ENCODE measurements around the gene IL17D.
"Not testable (repeated sequence)": the region's sequence is repeated elsewhere in the genome, so short reads cannot be mapped to it uniquely, and the experiment has no call there.

Gene IL17D

GRCh38 chr13:20721058-20721453 is 17.6 kb downstream of the IL17D start:
- DNase-seq, result peak; percentile 4

DNA sequence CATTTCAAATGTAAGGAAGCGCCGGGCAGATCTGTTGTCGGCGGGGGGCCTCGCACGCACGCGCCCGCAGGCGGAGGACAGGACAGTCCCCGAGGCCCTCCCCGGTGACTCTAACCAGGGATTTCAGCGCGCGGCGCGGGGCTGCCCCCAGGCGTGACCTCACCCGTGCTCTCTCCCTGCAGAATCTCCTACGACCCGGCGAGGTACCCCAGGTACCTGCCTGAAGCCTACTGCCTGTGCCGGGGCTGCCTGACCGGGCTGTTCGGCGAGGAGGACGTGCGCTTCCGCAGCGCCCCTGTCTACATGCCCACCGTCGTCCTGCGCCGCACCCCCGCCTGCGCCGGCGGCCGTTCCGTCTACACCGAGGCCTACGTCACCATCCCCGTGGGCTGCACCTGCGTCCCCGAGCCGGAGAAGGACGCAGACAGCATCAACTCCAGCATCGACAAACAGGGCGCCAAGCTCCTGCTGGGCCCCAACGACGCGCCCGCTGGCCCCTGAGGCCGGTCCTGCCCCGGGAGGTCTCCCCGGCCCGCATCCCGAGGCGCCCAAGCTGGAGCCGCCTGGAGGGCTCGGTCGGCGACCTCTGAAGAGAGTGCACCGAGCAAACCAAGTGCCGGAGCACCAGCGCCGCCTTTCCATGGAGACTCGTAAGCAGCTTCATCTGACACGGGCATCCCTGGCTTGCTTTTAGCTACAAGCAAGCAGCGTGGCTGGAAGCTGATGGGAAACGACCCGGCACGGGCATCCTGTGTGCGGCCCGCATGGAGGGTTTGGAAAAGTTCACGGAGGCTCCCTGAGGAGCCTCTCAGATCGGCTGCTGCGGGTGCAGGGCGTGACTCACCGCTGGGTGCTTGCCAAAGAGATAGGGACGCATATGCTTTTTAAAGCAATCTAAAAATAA is 18.2 kb downstream of the IL17D start:
- peak; percentile 85 for DNase-seq

GRCh38 chr13:20727856-20728255 is 24.4 kb downstream of the IL17D start:
- no peak for DNase-seq

DNA sequence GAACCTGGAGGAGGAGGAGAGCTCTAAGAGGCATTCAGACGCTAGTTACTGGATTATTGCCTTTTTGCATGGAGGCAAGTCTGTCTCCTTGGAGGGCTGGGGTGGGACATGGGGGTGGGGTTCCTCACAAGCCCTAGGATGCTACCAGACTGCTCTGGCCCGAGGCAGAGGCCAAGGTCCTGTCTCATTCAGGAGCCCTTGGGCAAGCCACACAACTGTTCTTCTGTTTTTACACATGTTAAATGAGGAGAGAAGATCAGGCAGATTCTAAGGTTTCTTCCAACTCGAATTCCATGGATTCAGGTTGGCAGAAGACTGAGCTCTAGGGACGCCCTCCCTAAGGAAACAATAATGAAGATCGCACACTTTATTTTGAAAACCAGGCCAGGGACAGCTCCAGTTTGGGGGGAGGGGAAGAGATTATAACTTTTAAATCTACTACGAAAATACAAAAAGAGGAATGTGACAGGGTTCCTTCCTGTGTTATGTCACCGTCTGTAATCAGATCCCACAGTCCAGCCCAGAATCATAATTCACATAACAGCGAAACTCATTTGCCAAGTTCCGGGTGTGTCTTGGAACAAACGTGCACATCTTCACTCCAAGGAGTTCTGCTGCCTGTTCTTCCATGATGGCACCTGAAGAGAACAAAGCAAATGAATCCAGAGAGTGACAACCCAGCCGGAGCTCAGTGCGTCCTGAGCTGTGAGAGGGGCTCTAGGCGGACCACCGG is 25.2 kb downstream of the IL17D start:
- peak; percentile 23 for DNase-seq

DNA sequence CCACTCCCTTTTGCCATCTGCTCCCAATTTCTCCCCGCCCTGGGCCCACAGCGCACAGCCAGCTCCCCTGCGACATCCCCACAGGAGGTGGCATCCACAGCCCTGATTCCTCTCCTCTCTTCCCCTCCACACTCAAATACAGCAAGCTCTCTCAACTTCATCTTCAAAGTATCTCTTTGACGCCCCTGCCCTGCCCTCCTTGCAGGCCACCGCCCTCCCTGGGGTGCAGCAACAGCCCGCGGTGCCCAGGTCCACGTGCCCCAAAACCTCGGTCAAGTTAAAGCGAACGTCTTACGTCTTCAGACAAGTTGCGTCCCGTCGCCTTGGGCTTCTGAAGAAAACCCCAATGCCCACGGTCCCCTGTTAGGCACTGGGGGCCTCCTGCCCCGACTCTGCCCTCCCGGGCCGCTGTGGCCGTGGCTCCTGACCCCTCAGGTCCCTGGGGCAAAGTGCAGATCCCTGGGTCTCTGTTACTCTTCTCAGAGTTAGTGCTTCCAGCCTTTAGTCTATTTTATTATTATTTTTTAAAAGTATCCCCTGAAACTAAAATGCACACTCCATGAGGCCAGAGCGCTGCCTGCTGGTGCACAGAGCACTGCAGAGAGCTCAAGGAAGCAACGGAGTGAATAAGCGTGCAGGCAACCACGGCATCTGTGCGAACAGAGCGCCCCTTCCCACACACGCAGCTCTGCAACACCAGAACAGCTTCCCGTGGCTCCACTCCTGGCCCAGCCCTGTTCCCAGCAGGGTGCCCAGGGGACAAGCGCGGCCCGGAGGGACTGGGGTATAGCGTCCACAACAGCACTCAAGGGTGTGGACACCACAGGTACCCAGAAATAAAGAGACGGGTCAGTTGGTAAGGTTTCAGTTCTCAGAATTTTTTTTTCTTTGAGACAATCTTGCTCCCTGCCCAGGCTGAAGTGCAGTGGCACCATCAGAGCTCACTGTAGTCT is 26.4 kb downstream of the IL17D start:
- no peak for DNase-seq

DNA sequence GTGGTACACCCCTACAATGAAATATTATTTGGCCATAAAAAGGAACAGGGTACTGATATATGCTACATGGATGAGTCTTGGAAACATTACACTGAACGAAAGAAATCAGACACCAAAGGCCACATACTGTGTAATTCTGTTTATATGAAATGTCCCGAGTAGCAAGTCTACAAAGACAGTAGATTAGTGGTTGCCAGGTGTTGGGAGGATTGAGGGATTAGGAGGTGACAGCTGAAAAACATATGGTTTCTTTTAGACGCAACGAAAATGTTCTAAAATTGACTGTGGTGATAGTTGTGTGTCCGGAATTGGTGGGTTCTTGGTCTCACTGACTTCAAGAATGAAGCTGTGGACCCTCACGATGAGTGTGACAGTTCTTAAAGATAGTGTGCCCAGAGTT is 35.1 kb downstream of the IL17D start:
- no peak for DNase-seq

DNA sequence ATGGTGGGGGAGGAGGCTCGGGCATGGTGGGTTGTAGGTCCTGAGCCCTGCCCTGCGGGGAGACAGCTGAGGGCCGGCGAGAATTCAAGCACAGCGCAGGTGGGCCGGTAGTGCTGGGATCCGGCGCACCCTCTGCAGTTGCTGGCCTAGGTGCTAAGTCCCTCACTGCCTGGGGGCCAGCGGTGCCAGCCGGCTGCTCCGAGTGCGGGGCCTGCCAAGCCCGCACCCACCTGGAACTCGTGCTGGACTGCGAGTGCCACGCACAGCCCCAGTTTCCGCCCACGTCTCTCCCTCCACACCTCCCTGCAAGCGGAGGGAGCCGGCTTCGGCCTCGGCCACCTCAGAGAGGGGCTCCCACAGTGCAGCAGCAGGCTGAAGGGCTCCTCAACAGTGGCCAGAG is 36.5 kb downstream of the IL17D start:
- DNase-seq, result no peak

DNA sequence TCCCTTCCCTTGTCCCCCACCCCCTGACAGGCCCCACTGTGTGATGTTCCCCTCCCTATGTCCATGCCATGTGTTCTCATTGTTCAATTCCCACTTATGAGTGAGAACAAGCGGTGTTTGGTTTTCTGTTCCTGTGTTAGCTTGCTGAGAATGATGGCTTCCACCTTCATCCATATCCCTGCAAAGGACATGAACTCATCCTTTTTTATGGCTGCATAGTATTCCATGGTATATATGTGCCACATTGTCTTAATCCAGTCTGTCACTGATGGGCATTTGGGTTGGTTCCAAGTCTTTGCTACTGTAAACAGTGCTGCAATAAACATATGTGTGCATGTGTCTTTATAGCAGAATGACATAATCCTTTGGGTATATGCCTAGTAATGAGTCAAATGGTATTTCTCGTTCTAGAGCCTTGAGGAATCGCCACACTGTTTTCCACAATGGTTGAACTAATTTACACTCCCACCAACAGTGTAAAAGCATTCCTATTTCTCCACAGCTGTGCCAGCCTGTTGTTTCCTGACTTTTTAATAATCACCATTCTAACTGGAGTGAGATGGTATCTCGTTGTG is 40.4 kb downstream of the IL17D start:
- DNase-seq, result not testable (repeated sequence)

GRCh38 chr13:20749377-20749776 is 45.9 kb downstream of the IL17D start:
- DNase-seq, result no peak

DNA sequence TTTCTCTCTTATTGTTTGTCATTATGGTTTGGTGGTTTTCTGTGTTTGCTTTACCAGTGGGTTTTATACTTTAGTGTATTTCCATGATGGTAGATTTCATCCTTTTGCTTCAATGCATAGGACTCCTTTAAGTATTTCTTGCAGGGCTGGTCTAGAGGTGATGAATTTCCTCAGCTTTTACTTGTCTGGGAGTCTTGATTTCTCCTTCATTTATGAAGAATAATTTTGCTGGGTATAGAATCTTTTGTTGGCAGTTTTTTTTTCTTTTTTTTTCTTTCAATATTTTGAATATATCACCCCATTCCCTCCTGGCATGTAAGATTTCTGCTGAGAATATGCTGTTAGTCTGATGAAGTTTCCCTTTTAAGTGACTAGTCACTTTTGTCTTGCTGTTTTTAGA is 50.5 kb downstream of the IL17D start:
- no peak for DNase-seq

DNA sequence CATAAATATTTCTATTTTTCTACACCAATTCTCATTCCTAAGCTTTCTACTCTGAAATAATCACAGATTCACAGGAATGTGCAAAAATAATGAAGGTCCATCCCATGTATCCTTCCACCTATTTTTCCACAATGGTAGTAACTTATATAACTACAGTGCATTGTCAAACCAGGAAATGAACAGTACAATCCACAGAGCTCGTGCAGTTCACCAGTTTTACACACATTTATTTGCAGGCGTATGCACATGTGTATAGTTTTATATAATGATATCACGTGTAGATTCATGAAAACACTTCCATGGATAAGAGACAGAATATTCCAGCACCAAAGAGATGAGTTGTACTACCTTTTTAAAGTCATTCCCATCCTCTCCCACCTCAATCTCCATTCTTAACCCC is 57.4 kb downstream of the IL17D start:
- DNase-seq, result no peak

GRCh38 chr13:20767309-20767943 is 63.9 kb downstream of the IL17D start:
- DNase-seq, result no peak

DNA sequence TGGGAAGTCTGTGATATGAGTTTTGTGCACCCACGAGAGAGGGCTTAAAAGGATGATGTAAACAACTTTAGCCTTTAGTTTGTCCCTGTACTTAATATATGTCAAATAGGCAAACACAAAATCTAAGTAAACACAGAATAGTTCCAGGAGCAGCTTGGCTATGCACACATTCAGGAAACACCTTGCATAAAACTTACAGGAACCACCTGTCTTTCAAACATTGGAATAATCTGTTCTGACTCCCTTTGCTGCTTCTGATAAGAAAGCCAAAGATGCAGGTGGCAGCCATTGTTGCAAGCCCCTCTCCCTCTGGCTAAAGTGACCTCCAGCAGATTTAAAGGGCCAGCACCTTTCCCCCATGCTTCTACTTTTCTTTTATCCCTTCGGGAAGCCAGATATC is 65.6 kb downstream of the IL17D start:
- no peak for DNase-seq

GRCh38 chr13:20769834-20770233 is 66.3 kb downstream of the IL17D start:
- no peak for DNase-seq
